Sigmoid colon (tissue), 4 donors: ENCODE data around the gene COMMD1.

Experiments
- EP300 ChIP-seq, 4 donors: sonication (generic); formaldehyde crosslinking; IDR thresholded peaks; one replicate each; pipeline ENCODE4 v1.6.1; 2017; ENCODE audit warnings: antibody characterized with exemption in 4 of 4
- POLR2AphosphoS5 ChIP-seq, 4 donors: sonication (generic); formaldehyde crosslinking; IDR thresholded peaks; one replicate each; pipeline ENCODE4 v1.6.1; 2017; ENCODE audit warnings: antibody characterized with exemption in 4 of 4

DNA sequence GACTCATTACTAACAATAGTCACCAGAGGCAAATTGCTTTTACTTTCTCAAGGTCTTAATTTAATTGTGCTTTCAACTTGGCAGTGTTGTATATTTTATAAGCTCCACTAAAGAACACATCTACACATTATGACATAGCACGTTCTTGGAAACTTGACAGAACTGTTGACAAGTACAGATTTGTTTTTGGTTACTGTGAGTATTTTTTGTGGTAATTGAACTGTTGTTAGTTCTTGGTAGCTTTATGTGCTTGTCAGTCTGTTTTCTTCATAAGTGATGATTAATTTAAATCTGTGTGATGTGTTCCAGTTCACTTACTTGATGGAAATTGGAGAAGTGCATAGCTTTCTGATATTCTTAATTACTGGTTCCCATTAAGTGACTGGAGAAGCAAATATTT, 63.9 kb downstream of the COMMD1 start:
- TF ChIP-seq EP300 (IDR thresholded peaks at IDR 0.05): no peak
- TF ChIP-seq POLR2AphosphoS5 (IDR thresholded peaks at IDR 0.05): no peak
